ENCODE results near the gene TIMM17A.

DNA sequence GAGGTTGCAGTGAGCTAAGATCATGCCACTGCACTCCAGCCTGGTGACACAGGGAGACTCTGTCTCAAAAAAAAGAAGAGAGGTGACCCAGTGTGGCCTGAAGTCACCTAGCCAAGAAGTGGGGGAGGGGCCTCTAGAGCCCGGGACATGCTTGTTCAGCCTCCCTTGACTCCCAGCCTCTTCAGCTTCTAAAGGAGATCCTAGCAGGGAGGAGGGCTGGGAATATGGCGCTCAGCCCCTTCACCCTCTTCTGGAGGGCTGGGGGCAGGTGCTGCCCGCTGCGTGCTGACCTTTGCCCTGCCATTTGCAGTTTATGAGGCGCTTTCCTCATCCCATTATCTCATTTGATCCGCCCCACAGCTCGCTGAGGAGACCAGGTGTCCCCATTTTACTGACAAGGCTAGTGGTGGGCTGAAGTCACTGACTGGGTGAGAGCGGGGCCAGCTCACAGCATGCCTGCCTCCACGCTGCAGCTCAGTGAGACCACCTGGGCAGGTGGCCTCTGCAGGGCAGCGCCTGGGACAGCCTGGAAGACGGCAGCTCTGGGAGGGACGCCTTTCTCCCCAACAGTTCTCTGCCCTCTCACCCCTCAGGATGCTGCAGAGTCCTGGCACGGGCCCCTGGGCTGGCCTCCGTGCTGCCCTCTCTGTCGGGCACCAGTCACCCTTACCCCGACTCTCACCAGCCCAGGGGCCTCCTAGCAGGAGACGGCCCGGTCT is 62.6 kb downstream of the TIMM17A start:
- TF ChIP-seq, protein P1, sequence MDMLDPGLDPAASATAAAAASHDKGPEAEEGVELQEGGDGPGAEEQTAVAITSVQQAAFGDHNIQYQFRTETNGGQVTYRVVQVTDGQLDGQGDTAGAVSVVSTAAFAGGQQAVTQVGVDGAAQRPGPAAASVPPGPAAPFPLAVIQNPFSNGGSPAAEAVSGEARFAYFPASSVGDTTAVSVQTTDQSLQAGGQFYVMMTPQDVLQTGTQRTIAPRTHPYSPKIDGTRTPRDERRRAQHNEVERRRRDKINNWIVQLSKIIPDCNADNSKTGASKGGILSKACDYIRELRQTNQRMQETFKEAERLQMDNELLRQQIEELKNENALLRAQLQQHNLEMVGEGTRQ (CRISPR knock-in tag; IDR thresholded peaks at IDR 0.05), result no peak
- TF ChIP-seq, protein P2, sequence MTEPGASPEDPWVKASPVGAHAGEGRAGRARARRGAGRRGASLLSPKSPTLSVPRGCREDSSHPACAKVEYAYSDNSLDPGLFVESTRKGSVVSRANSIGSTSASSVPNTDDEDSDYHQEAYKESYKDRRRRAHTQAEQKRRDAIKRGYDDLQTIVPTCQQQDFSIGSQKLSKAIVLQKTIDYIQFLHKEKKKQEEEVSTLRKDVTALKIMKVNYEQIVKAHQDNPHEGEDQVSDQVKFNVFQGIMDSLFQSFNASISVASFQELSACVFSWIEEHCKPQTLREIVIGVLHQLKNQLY (CRISPR knock-in tag; IDR thresholded peaks at IDR 0.05), result no peak
- TF ChIP-seq, protein P3, sequence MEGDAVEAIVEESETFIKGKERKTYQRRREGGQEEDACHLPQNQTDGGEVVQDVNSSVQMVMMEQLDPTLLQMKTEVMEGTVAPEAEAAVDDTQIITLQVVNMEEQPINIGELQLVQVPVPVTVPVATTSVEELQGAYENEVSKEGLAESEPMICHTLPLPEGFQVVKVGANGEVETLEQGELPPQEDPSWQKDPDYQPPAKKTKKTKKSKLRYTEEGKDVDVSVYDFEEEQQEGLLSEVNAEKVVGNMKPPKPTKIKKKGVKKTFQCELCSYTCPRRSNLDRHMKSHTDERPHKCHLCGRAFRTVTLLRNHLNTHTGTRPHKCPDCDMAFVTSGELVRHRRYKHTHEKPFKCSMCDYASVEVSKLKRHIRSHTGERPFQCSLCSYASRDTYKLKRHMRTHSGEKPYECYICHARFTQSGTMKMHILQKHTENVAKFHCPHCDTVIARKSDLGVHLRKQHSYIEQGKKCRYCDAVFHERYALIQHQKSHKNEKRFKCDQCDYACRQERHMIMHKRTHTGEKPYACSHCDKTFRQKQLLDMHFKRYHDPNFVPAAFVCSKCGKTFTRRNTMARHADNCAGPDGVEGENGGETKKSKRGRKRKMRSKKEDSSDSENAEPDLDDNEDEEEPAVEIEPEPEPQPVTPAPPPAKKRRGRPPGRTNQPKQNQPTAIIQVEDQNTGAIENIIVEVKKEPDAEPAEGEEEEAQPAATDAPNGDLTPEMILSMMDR (IDR thresholded peaks at IDR 0.05), result no peak
- no peak for TF ChIP-seq NR2C2 (CRISPR knock-in tag; IDR thresholded peaks at IDR 0.05)
- TF ChIP-seq JUN (CRISPR knock-in tag; IDR thresholded peaks at IDR 0.05), result no peak
- TF ChIP-seq, protein P4, sequence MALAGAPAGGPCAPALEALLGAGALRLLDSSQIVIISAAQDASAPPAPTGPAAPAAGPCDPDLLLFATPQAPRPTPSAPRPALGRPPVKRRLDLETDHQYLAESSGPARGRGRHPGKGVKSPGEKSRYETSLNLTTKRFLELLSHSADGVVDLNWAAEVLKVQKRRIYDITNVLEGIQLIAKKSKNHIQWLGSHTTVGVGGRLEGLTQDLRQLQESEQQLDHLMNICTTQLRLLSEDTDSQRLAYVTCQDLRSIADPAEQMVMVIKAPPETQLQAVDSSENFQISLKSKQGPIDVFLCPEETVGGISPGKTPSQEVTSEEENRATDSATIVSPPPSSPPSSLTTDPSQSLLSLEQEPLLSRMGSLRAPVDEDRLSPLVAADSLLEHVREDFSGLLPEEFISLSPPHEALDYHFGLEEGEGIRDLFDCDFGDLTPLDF (CRISPR knock-in tag; IDR thresholded peaks at IDR 0.05), result no peak
- no peak for TF ChIP-seq SP1 (CRISPR knock-in tag; conservative IDR thresholded peaks at IDR 0.05)
